Transverse colon (tissue), 4 donors: Measurements from ENCODE around the gene HHIPL1. TPM values are rescaled to one million over a fixed set of nuclear protein-coding genes. Genes with fewer than 3 reads are reported as not detected.

ENCODE experiments used
- DNase-seq: peaks from one replicate; pipeline ENCODE4 v3.0.0-alpha.2; 2019
- H3K27ac ChIP-seq, 4 donors: fragments of 200-600 bp; sonication (generic); 2 replicates each; pipeline ENCODE4 v1.5.1; 2016 to 2018; ENCODE audit warnings: inconsistent platforms in 4 of 4
- H3K27me3 ChIP-seq: fragments of 200-600 bp; sonication (generic); 2 replicates; pipeline ENCODE4 v1.5.1; 2017; ENCODE audit warnings: inconsistent platforms
- H3K36me3 ChIP-seq, 4 donors: fragments of 200-600 bp; sonication (generic); 2 replicates each; pipeline ENCODE4 v1.5.1; 2017 to 2019; ENCODE audit warnings: inconsistent platforms in 4 of 4
- H3K4me1 ChIP-seq, 4 donors: fragments of 200-600 bp; sonication (generic); 2 replicates each; pipeline ENCODE4 v1.5.1; 2017 to 2020; ENCODE audit warnings: inconsistent platforms in 4 of 4
- H3K4me3 ChIP-seq, 4 donors: fragments of 200-600 bp; sonication (generic); 1 replicate in 1 of 4; 2 replicates in 3 of 4; pipeline versions ENCODE4 v1.5.1 to v1.6.1; 2017 to 2019; ENCODE audit warnings: inconsistent platforms in 4 of 4
- H3K9me3 ChIP-seq, 2 donors: fragments of 200-600 bp; sonication (generic); 2 replicates each; pipeline ENCODE4 v1.5.1; 2017 to 2019; ENCODE audit warnings: inconsistent platforms in 2 of 2
- CTCF ChIP-seq, 5 experiments: fragments of 200-600 bp in 3 of 5; fragments of 450-650 bp in 2 of 5; sonication (generic) in 3 of 5; IDR thresholded peaks; 1 replicate in 2 of 5; 2 replicates in 3 of 5; pipeline ENCODE4 v1.5.1; 2016 to 2017; ENCODE audit warnings: antibody characterized with exemption in 5 of 5, inconsistent platforms in 3 of 5, mild to moderate bottlenecking in 2 of 5, moderate library complexity in 1 of 5
- EP300 ChIP-seq: sonication (generic); formaldehyde crosslinking; IDR thresholded peaks from one replicate; pipeline ENCODE4 v1.6.1; 2017; ENCODE audit warnings: antibody characterized with exemption, low read depth
- POLR2A ChIP-seq: fragments of 450-650 bp; IDR thresholded peaks from one replicate; pipeline ENCODE4 v1.6.1; 2016; ENCODE audit warnings: antibody characterized with exemption, mild to moderate bottlenecking, moderate library complexity
- POLR2AphosphoS5 ChIP-seq, 3 donors: sonication (generic); formaldehyde crosslinking; IDR thresholded peaks; one replicate each; pipeline ENCODE4 v1.6.1; 2016; ENCODE audit warnings: antibody characterized with exemption in 3 of 3
- WGBS, 2 donors: methylation state at CpG; one replicate each; pipeline ENCODE4 v1.1.5; 2018; ENCODE audit warnings: low coverage in 1 of 2; 5-methylcytosine and 5-hydroxymethylcytosine counted together
- in situ Hi-C, 4 donors: fragments of 200-750 bp; cut with MboI; loops; one replicate each; pipeline versions ENCODE4 v1.15.0 to v1.15.1; 2017; ENCODE audit warnings: low sequenced_read_pairs in 3 of 4, low pct_ligation_motif_present in 1 of 4, low pct_unique_long_range_greater_than_20kb in 1 of 4
- intact Hi-C: fragments of 100-400 bp; cut with DNase I; formaldehyde crosslinking; loops from one replicate; pipeline ENCODE4 v1.15.1; 2023; ENCODE audit warnings: low total_unique reads
- total RNA-seq, 4 donors: library from RNA; depleted of rRNA; stranded (reverse); fragments of >200 nt; gene quantifications; one replicate each; pipeline ENCODE4 v1.1.0, GENCODE V29; 2016

The HHIPL1 gene
- total RNA-seq, 4 donors from 2014 or later: 0.40 to 31.0 (median 0.87) TPM

- H3K27me3 ChIP-seq: peaks cover 36% of the 10 kb centered on the region
- H3K9me3 ChIP-seq: no peaks in the 10 kb centered on the region
- WGBS, 2 donors: 40 to 64% methylated on average over 3 to 10 of the region's 10 CpGs
- H3K4me1 ChIP-seq: peaks cover 5 to 9% (median 9%) of the 10 kb centered on the region in 4 donors
- H3K36me3 ChIP-seq: no peaks in the 10 kb centered on the region
- intact Hi-C loops: no loop called here
- no peak for DNase-seq
- no peak overlapping the region for H3K27ac ChIP-seq
- H3K4me3 ChIP-seq: no peak overlapping the region
- in situ Hi-C loops: no loop called here
- TF ChIP-seq POLR2A (no peak), CTCF (IDR thresholded peaks at IDR 0.05) (no peak), POLR2AphosphoS5 (IDR thresholded peaks at IDR 0.05) (no peak), EP300 (no peak)
Measured at GRCh38 chr14:99688210-99688581, 43.3 kb downstream of the HHIPL1 start.

DNA sequence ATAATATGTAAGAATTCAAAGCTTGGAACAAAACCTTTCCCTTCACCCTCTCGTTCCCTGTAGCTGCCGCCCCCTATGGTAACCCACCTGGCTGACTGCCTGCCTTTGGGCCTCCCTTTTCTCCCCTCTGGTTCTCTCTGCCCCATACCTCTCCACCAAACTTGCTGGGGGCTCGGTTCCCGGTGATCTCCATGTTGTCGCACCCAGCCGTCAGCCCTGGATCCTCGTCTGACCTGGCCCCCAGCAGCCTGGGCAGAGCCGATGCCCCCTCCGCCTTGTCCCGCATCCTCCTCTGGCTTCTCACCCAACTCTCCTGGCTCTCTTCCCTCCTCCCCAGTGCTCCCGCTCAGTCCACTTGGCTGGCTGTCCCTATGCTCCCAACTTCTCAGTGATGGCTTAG is 43.7 kb downstream of the HHIPL1 start:
- intact Hi-C loops (no loop called here), in situ Hi-C loops (no loop called here)
- TF ChIP-seq POLR2AphosphoS5 (IDR thresholded peaks at IDR 0.05) (no peak), CTCF (IDR thresholded peaks at IDR 0.05) (no peak), EP300 (no peak), POLR2A (no peak)
- no peak overlapping the region for H3K4me3 ChIP-seq
- DNase-seq: no peak
- no peaks in the 10 kb centered on the region for H3K36me3 ChIP-seq
- peaks cover 36% of the 10 kb centered on the region for H3K27me3 ChIP-seq
- no peaks in the 10 kb centered on the region for H3K9me3 ChIP-seq
- H3K4me1 ChIP-seq: peaks cover 5 to 6% (median 5%) of the 10 kb centered on the region in 4 donors
- no peak overlapping the region for H3K27ac ChIP-seq
- WGBS, 2 donors: 81 to 85% methylated on average over 11 of the region's 11 CpGs

DNA sequence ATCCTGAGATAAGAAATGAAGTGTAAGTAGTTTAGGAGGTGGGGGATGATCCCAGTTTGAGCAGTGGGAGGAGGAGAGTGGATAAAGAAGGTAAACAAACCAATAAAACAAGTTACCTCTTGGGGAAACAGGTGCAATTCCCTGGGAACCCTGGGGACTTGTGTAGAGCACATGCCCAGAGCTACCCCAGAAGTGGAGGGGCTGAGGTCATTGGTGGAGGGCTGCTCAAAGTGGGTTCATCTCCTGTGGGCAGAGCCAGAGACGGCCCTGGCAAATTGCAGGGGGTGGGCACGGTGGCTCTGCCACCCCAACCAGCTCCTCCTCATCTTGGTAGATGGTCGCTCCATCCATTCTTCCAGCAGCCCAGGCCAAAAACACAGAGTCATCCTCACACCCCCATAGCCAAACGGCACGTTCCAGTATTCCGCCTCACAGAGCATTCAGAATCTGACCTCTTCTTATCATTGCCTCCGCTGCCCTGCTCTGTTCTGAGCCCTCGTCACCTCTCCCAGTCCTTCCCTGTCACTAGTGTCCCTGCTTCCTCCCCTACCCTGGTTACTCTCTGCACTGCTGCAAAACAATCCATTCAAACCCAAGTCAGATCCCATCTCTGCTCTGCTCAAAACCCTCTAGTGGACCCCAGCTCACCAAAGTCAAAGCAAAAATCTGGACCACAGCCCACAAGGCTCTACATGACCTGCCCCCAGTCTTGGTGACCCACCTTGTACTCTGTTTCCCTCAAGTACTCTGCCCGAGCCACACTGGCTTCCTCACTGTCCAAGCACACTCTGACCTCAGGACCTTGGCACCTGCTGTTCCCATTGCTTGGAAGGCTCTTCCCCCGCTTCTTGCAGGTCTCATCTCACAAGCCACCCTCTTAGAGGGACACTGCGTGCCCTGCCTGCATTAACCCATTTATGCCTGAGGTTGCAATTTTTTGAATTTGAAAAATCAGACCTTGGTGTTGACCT is 44.6 kb downstream of the HHIPL1 start:
- intact Hi-C loops: no loop called here
- Histone ChIP-seq H3K4me1 (peaks cover 2 to 3% (median 2%) of the 10 kb centered on the region in 4 donors), H3K36me3 (no peaks in the 10 kb centered on the region), H3K9me3 (no peaks in the 10 kb centered on the region), H3K27me3 (peaks cover 33% of the 10 kb centered on the region), H3K4me3 (no peak overlapping the region), H3K27ac (no peak overlapping the region)
- WGBS, 2 donors: 78 to 88% methylated on average over 3 to 11 of the region's 11 CpGs
- TF ChIP-seq POLR2AphosphoS5 (IDR thresholded peaks at IDR 0.05) (no peak), POLR2A (no peak), CTCF (IDR thresholded peaks at IDR 0.05) (no peak), EP300 (no peak)
- DNase-seq: no peak
- in situ Hi-C loops: no loop called here

- Histone ChIP-seq H3K9me3 (no peaks in the 10 kb centered on the region), H3K4me3 (no peak overlapping the region), H3K36me3 (no peaks in the 10 kb centered on the region), H3K27me3 (peaks cover 24% of the 10 kb centered on the region), H3K4me1 (no peaks in the 10 kb centered on the region), H3K27ac (no peak overlapping the region)
- intact Hi-C loops (no loop called here), in situ Hi-C loops (no loop called here)
- 73% methylated on average over 5 of the region's 5 CpGs; no CpG with 5 or more reads in 1 of the 2 donors for WGBS, 2 donors
- DNase-seq: no peak
- TF ChIP-seq POLR2A (no peak), POLR2AphosphoS5 (IDR thresholded peaks at IDR 0.05) (no peak), EP300 (no peak), CTCF (IDR thresholded peaks at IDR 0.05) (no peak)
Measured at GRCh38 chr14:99690636-99691035, 45.7 kb downstream of the HHIPL1 start.
